HG02885 (cell line): ENCODE data around the gene PRSS22.

Experiments
- ATAC-seq: cut with Tn5 transposase; IDR thresholded peaks from one replicate; pipeline ENCODE4 v1.9.1; 2021; ENCODE audit warnings: mild to moderate bottlenecking; ENCODE audit not compliant: unreplicated experiment, poor library complexity

The PRSS22 gene

GRCh38 chr16:2831203-2831602, 26.8 kb downstream of the PRSS22 start:
- no peak for ATAC-seq

DNA sequence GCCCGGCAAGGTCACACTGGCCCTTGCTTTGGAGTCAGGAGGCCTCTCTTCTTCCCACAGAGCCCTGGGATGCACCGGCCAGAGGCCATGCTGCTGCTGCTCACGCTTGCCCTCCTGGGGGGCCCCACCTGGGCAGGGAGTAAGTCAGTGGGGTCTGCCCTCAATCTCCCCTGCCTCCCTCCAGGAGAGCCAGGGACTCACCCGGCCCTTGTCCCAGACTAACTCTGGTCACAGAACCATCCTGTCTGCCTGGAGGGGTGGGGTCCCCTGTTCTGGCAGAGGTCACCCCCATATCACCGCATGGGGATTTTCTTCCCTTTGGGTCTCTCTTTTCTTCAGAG, 27.6 kb downstream of the PRSS22 start:
- no peak for ATAC-seq

- no peak for ATAC-seq
These were observed 28.2 kb downstream of the PRSS22 start, which contains the start of gene ZG16B for GRCh38 chr16:2829501-2830354. TSS of gene ZG16B (plus strand) at chr16:2830303. CDS start at chr16:2830442, 139 bp downstream.

- no peak for ATAC-seq
These were observed 29.0 kb downstream of the PRSS22 start for GRCh38 chr16:2828876-2829430.

GRCh38 chr16:2828521-2828840, 29.5 kb downstream of the PRSS22 start:
- no peak for ATAC-seq

DNA sequence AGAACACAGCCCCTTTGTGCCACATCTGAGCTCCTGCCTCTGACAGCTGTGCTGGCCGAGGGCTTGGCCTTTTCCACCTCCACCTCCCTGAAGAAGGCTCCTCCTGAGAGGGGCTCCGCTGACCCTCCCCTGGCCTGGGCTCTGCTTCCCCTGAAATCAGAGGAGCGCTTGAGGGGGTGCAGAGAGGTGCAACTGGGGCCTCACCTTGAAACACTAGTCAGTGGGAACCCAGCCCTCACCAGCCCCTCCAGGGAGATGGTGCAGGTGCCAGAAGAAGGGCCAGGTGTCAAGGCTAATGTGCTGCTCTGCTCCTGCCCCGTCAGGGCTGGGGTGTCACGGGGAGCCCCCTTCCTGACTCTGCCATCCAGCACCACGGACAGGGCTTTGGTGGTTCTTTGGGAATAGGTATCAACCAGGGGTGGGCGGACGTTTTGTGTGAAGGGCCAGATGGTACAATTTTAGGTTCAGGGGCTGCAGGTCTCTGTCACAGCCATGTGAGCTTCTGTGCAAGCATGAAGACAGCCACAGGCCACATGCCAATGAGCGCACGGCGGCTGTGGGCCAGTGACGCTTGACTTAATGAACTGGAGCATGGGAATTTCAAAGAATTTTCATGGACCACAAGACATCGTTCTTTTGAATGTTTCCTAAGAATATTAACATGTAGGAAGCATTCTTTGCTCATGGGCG, 30.0 kb downstream of the PRSS22 start:
- ATAC-seq = no peak

DNA sequence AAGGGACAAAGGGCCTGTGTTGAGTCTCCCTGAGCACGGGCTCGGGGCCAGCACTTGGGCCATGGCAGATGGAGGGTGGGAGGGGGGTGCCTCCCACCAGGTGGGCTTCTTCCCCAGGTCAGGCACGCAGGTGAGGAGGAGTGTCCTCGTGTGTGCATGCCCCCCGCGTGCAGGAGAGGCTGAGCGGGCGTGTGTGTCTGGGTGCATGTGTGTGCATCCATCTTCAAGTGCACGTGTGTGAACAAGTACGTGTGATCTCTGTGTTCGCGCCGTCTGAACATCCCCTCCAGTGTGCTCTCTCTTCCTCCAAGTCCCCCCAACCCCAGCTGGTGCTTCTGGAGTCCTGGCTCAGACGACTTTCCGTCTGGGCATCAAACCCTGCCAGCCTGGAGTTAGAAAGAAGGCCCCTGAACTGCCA, 30.6 kb downstream of the PRSS22 start:
- no peak for ATAC-seq

DNA sequence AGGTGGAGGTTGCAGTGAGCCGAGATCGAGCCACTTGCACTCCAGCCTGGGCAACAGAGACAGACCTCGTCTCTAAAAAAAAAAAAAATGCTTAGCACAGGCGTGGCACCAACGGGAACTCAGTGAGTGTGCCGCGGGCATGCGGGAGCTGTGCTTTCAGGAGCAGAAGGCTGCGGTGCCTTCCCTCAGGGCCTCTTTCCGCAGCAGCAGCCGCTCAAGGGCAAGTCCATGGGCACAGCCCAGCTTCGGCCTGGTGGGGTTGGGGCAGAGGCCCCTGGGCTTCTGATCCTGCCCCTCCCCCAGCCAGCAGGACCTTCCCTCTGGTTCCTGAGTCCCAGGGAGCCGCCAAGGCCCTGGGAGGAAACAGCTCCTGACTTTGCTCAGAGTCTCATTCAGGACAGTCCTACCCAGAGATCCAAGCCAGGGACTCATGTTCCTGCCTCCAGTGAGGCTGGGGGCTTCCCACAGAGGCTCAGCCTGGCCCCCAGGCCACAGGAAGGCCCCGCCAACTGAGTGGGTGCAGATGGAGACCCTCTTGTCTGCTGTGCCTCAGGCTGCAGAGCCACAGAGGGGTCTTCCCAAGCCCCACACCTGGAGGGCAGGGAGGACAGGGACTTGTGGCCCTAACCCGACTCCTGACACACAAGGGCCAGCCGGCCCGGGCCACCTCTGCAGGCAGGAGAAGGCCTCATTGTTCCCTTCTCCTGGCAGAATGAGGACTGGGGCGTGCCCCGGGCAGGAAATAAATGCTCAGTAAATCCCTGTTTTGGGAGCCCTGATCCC, 31.2 kb downstream of the PRSS22 start:
- ATAC-seq = no peak

GRCh38 chr16:2825906-2826305, 32.1 kb downstream of the PRSS22 start:
- no peak for ATAC-seq

DNA sequence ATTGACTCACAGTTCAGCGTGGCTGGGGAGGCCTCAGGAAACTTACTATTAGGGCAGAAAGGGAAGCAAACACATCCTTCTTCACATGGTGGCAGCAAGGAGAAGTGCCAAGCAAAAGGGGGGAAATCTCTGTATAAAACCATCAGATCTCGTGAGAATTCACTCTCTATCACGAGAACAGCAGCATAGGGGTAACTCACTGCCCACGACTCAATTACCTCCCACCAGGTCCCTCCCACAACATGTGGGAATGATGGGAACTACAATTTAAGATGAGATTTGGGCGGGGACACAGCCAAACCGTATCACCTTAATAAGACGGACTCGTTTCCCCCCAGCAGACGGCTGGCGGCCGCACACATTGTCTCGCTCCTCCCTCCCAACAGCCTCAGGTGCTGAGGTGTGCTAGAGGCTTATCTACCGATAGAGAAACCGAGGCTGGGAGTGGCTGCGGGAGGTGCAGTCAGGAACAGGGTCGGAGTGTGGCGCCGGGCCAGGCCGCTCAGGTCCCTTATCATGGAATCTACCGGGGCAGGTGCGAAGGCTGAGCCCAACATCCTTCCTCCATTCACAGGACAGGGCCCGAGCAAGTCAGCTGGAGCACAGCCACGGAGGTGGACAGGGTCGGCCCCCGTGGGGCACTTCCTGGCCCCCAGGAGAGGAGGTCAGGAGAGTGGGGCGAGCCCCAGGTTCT, 32.8 kb downstream of the PRSS22 start:
- no peak for ATAC-seq

DNA sequence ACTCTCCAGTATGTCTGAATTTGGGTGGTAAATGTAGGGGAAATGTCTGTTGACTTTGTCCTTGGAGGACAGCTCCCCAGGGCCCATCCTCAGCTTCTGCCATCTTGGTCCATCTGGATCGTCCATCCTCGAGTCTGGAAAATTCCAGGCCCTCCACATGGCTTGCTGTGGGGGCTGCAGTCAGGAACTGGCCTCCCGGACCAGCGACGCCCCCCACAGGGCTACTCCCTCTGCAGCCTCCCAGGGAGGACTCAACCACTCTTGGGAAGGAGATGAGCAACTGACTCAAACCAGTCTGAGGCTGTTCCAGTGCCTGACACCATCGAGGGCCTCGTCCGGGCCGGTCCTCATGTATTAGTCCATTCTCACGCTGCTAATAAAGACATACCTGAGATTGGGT, 33.3 kb downstream of the PRSS22 start:
- no peak for ATAC-seq

- ATAC-seq = no peak
These were observed 35.5 kb downstream of the PRSS22 start for GRCh38 chr16:2822496-2822895.

DNA sequence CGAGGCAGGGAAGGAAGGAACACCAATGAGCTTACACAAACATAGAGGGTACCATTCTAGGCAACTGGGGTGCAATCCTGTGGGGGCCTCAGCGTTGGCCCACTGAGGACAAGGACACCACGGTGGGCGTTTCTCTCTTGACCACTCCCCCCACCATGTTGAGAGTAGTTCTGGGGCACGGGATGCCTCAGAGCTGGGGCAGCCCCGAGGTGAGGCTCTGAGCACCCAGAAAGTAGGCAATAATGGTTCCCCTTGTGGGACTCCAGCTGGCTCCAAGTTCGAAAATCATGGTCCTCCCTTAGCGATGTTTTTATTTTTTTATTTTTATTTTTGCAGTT, 35.8 kb downstream of the PRSS22 start:
- ATAC-seq = no peak

DNA sequence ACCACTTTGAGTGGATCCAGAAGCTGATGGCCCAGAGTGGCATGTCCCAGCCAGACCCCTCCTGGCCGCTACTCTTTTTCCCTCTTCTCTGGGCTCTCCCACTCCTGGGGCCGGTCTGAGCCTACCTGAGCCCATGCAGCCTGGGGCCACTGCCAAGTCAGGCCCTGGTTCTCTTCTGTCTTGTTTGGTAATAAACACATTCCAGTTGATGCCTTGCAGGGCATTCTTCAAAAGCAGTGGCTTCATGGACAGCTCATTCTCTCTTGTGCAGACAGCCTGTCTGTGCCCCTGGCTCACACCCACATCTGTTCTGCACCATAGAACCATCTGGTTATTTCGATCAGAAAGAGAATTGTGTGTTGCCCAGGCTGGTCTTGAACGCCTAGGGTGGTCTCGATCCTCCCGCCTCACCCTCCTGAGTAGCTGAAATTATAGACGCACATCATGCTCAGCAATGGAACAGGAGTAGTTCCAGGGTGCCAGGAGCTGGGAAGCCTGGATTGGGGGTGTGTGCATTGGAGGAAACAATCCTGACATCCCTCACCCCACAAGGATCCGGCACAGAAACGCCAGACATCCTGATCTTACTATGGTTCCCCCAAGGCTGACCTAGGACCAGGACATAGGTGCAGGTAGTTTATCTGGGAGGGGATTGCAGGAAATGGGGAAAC, 36.3 kb downstream of the PRSS22 start:
- no peak for ATAC-seq

DNA sequence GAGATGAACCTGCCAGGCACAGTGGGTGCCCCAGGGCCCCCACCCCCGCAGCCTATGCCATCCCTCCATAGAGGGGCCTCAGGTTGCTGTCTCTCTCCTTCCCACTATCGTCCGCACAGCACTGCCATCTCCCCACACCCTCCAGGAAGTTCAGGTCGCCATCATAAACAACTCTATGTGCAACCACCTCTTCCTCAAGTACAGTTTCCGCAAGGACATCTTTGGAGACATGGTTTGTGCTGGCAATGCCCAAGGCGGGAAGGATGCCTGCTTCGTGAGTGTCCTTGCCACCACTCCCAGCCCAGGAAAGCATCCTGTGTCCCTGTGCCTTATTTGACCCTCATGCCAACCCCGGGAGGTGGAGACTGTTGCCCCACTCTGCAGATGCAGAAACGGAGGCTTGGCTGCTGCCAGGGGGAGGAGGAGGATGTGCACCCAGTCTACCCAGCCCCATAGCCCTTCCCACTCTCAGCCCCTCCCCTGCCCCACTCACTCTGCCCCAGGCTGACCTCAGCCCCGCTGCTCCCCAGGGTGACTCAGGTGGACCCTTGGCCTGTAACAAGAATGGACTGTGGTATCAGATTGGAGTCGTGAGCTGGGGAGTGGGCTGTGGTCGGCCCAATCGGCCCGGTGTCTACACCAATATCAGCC, 37.0 kb downstream of the PRSS22 start:
- ATAC-seq = no peak

- no peak for ATAC-seq
These were observed 37.8 kb downstream of the PRSS22 start for GRCh38 chr16:2819939-2820835.

- no peak for ATAC-seq
These were observed 38.6 kb downstream of the PRSS22 start for GRCh38 chr16:2819179-2819938.
